Ureter (tissue), 1 donor: ENCODE results near the gene EEF2KMT. TPM values are rescaled to one million over a fixed set of nuclear protein-coding genes. Genes with fewer than 3 reads are reported as not detected.
"Not testable (repeated sequence)": the region's sequence is repeated elsewhere in the genome, so short reads cannot be mapped to it uniquely, and the experiment has no call there.

Source experiments
- DNase-seq: peaks from one replicate; pipeline ENCODE4 v3.0.0-alpha.2; 2020; ENCODE audit warnings: low spot score
- total RNA-seq: library from RNA; stranded (reverse); gene quantifications from one replicate; pipeline ENCODE4 v1.2.4, GENCODE V29; 2023
- donor health status: DM: yes; HTN: yes; CAD: no.

The EEF2KMT gene
- total RNA-seq, 1 donor from 2014 or later: 15.4 TPM

DNA sequence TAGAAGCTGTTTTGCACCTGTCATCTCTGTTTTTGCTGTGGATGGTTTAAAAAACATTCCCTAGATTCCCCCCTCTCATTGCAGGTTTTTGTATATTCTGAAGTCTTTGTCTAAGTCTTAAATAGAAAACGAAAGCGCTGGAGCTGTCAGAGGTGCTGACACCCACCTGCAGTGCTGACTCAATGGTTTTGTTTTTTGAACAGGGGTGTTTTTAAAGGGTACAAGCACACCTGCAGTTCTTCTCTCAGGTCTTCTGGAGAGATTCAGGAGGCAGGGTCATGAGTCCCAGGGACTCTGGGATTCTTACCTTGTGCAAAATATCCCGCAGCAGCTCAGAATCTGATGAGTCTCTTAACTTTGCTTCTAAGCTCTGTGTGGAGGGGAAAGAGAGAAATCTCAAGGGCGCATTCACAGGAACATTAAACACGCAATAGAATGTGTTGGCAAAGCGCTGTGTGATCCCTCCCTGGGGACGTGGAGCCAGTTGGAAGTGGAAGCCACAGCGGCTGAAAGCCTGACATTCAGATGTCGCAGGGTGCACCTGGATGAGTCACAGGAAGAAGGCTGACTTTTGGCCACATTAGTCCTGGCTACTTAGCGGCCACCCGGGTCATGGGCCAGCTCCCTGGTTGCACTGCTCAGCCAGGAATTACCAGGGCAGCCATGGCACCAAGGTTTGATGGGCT, 2.3 kb downstream of the EEF2KMT start:
- not testable (repeated sequence) for DNase-seq

DNA sequence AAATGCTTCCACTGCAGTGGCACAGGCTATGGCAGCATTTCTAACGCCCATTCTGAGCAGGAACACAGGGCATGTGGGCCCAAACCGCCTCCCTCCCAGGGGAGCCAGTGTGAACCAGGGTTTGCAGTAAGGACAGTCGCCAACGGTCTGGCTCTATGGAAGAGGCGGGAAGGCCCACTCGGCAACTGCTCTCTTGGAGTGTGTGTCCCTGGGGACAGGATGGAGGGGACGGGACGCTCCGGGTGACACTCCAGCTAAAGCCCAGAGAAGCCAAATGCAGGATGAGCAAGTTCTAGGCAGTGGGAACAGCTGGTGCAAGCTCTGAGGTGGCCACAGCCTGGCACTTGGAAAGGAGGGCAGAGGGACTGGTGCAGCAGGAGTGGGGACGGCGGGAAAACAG, 3.8 kb downstream of the EEF2KMT start:
- not testable (repeated sequence) for DNase-seq

DNA sequence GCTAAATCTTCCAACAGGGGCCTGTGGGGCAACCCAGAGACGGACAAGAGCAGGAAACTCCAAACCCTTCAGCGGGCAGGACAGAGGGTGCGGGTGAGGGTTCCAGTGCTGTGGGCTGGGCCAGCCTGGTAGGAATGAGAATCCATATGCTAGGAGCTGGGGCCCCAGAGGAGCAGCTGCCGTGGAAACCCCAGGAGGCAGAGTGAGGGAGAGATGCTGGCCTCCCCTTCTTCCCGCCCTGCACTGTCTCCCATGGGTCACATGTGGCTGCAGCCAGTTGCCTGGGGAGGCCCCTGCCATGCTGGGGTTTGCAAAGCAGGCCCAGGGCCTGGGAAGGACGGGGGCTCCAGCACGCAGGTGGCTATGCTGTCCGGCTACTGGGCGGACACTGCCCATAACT, 4.5 kb downstream of the EEF2KMT start:
- not testable (repeated sequence) for DNase-seq

- DNase-seq: not testable (repeated sequence)
These were observed 7.0 kb downstream of the EEF2KMT start for GRCh38 chr16:5090592-5090991.

DNA sequence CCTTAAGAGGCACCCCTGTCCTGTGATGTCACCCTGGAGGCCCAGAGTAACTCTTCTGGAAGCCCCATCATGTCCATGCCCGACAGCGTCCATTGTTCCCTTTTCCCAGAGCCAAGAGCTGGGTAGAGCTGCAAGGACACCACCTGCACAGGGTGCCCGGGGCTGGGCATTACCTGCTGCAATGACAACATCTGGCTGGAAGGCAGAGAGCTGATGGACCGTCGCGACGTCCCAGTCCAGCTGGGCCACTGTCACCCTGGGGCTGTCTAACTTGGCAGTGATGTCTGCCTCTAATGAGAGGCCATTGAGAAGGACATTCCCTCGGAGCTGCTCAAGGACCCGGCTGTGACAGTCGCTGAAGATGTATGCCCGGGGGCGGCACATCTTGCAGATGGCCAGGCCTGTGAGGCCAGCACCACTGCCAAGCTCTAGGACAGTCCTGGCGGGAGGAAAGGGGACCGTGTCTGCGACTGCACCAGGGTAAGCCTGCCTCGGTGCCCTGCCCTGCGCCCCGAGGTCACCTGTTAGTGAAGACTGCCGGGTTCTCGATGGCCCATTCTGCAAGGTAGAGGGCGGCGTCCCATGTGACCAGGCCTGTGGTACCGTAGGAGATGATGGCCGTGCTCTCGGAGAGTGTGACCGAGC, 7.6 kb downstream of the EEF2KMT start:
- not testable (repeated sequence) for DNase-seq

- DNase-seq: not testable (repeated sequence)
These were observed 8.7 kb downstream of the EEF2KMT start for GRCh38 chr16:5088936-5089335.

DNA sequence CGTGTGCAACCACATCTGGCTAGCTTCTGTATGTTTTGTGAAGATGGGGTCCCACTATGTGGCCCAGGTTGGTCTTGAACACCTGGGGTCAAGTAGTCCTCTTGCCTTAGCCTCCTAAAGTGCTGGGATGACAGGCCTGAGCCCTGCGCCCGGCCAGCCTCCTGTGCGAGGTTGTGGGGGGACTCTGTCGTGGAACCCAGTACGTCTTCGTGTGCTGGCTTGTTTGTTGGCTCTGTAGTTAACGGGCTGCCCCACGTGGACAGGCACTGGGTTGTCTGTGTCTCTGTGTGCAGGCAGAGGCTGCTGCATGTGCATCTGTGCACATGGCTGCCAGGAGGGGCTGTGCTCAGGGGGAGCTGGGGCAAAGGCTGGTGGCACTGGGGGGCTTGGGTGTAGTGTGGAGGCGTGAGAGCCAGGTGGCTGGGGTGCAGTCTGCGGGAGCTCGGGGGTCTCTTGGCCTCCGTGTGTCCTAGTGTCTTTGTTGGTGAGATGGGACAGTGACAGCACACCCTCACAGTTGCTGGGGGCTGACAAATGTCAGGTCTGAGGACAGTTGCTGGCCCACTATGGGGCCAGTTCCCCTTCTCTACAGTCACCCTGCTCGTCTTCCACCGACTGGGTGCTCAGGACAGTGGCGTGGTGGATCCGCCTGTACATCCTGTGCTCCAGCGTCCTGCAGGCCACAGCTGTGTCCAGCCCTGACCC, 9.4 kb downstream of the EEF2KMT start:
- not testable (repeated sequence) for DNase-seq

DNA sequence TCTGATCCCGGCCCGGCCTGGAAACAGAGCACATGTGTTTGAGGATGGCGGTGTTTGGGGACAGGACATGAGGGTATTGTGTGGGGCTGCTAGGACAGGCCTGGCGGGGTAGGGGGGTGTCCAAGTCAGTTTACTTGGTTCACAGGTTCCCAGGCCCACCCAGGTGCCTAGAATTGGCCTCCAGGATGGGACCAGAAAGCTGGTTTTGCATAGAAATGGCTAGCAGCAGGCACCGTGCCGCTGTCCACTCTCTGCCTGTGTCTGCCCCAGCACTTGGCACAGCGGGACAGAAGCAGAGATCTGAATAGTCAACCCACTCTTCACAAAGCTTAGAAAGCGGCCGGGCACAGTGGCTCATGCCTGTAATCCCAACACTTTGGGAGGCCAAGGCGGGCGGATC, 11.9 kb downstream of the EEF2KMT start:
- not testable (repeated sequence) for DNase-seq

DNA sequence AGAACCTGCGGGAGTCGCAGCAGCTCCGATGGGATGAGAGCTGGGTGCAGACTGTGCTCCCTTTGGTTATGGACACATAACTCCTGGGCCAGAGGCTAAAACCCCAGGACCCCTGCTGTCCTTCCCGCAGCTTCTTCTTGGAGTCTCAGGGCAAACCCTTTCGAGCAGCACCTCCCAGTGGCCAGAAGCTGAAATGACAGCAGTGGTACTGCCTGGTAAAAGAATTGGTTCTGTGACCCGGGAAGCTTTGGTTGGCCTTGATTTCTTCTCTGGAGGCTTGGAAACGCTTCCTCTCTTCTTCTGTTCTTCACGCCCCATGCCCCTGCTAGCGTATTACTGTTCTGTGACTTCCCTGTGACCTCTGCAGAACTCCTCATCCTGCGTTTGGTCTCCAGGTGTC, 12.8 kb downstream of the EEF2KMT start:
- DNase-seq: not testable (repeated sequence)

DNA sequence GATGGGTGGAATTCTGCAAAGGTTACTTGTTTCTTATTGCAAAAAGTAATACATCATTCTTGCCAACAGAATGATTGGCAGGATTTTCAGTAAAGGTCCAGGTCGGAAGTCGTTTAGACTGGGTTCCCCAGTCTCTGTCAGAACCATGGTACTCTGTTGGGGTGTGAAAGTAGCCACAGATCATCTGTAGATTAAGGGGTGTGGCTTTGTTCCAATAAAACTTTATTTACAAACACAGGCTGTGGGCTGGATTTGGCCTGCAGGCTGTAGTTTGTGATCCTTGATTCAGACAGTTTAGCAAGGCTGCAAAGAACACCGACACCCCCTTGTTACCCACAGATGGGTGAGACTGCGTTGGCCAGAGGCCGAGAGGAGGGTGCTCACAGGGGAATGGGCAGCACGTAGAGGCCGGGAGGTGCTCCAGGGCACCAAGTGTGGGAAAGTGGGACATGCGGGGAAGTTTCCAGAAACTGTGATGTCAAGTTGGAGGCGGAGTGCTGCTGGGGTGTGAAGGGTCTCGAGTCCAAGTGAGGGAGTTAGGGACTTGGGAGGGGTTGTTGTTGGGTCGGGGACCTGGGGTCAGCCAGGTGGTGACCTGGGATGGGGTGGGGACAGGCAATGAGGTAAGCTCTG, 13.4 kb downstream of the EEF2KMT start:
- not testable (repeated sequence) for DNase-seq

DNA sequence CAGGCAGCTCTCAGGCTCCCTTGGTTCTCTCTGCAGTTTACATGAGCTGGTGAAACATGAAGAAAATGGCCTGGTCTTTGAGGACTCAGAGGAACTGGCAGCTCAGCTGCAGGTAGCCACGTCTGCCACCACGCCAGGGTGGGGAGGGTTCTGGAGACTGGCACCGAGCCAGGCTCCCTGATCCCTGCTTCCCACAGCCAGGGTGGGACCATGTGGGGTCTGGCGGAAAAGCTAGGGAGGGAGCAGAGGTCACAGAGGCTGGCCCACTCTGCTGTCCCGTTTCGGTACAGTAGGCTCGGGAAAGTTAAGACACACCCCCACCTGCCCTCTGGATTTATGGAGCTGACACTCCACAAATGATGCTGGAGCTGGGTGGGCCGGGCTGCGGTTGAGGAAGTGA, 13.9 kb downstream of the EEF2KMT start:
- not testable (repeated sequence) for DNase-seq

GRCh38 chr16:5080996-5081395, 16.6 kb downstream of the EEF2KMT start:
- DNase-seq: not testable (repeated sequence)

GRCh38 chr16:5080461-5080860, 17.1 kb downstream of the EEF2KMT start:
- not testable (repeated sequence) for DNase-seq

DNA sequence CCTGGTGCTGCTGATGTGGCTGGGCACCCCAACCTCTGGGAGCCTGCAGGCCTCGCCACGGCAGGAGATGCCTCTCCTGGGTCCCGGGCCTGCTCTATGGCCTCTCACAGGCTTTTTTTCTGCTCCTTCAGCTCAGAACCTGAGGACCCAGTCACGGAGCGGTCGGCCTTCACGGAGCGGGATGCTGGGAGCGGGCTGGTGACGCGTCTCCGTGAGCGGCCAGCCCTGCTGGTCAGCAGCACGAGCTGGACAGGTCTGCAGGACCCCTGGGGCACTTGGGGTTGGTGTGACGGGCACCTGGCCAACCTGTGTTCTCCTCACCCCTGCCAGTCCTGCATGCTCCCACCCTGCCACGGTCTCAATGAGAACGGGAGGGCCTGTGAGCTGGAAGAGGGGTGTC, 19.0 kb downstream of the EEF2KMT start:
- no peak for DNase-seq

- no peak for DNase-seq
These were observed 20.3 kb downstream of the EEF2KMT start for GRCh38 chr16:5077304-5077703.

- DNase-seq: no peak
These were observed 22.0 kb downstream of the EEF2KMT start for GRCh38 chr16:5075637-5076036.

- DNase-seq: not testable (repeated sequence)
These were observed 23.8 kb downstream of the EEF2KMT start for GRCh38 chr16:5073771-5074170.

- no peak for DNase-seq
These were observed 24.3 kb downstream of the EEF2KMT start for GRCh38 chr16:5073279-5073629.

- no peak for DNase-seq
These were observed 25.0 kb downstream of the EEF2KMT start for GRCh38 chr16:5072334-5073278.

DNA sequence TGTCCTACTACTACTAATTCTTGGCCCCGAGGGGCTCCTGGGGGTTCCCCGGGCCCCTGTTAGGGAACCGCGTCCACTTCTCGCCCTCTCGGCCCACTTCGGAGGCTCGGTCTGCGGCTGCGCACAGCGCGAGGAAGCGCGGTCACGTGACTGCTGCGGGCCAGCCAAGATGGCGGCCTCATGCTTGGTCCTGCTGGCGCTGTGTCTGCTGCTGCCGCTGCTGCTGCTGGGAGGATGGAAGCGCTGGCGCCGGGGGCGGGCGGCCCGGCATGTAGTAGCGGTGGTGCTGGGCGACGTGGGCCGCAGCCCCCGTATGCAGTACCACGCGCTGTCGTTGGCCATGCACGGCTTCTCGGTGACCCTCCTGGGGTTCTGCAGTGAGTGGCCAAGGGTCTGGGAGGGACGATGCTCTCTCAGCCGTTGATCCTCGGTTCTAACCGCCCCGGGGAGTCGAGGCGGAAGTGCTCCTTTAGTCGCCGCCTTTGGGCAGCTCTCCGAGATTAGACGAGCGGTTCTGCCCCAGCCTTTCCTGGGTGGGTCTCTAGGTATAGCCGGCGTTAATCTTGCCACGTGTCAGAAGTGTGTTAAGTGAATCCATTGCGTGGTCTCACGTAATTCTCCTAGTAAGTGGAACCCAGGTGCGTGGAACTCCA, 25.8 kb downstream of the EEF2KMT start, which contains the start of gene ALG1:
TSS of gene ALG1 (plus strand) at position 163 of the 653 bp plus-strand sequence. CDS start at position 170, 7 bp downstream.
- DNase-seq: peak; percentile 93

GRCh38 chr16:5071341-5071680, 26.3 kb downstream of the EEF2KMT start:
- no peak for DNase-seq
